ENCODE data around the gene KRTAP19-6. TPM values are rescaled to one million over a fixed set of nuclear protein-coding genes. Genes with fewer than 3 reads are reported as not detected.

KRTAP19-6 gene
- total and polyA plus RNA-seq, 10 of the 15 experiments (the other 5 are each of a cell fraction or from before 2014, with no cell fraction given) = not detected

- no peak for FAIRE-seq
- Histone ChIP-seq H3K27ac (ENCODE audit: control insufficient read depth, insufficient read depth) (no peak within 1 kb of the TSS), H4K20me1 (ENCODE audit: control insufficient read depth, insufficient read depth) (no peaks in the 10 kb centered on the region), H3K27me3 (replicated peaks in 1 of 2; ENCODE audit: control insufficient read depth in 2 of 2, insufficient read depth in 2 of 2, low read length in 1 of 2) (no peaks in the 10 kb centered on the region), H3K4me3 (no peak within 1 kb of the TSS), H3K9ac (ENCODE audit: control insufficient read depth, insufficient read depth, low read length) (no peak within 1 kb of the TSS), H3K36me3 (ENCODE audit: control insufficient read depth in 2 of 2, insufficient read depth in 2 of 2, low read length in 1 of 2) (no peaks in the 10 kb centered on the region), H3K4me2 (ENCODE audit: control insufficient read depth, insufficient read depth) (no peak within 1 kb of the TSS), H2AFZ (ENCODE audit: control insufficient read depth, low read depth, low read length) (no peak within 1 kb of the TSS), H3K4me1 (ENCODE audit: control insufficient read depth, insufficient read depth, low read length) (no peaks in the 10 kb centered on the region), H3K79me2 (ENCODE audit: control insufficient read depth, insufficient read depth, low read length) (no peaks in the 10 kb centered on the region), H3K9me3 (replicated peaks; ENCODE audit: control insufficient read depth, insufficient read depth, low read length) (no peaks in the 10 kb centered on the region; the same call in 2 of the 3 replicates)
- ChIA-PET CTCF (no interaction called here), SMC1A (ENCODE audit: uncharacterized antibody, unreplicated experiment) (no interaction called here), POLR2A (no interaction called here), RAD21 (ENCODE audit: unreplicated experiment) (interaction anchor here (0.6 kb wide), 1 partner anchor 525 kb away, joined by 3 read pairs; no protein-coding TSS in a partner anchor)
- ATAC-seq = no peak
- TF ChIP-seq RCOR1 (conservative IDR thresholded peaks at IDR 0.05; ENCODE audit: low read depth, low read length) (no peak), USF1 (IDR thresholded peaks at IDR 0.05; ENCODE audit: borderline replicate concordance, extremely low read length, insufficient read depth, low read depth, low read length) (no peak), ZNF207 (IDR thresholded peaks at IDR 0.05; ENCODE audit: borderline replicate concordance) (no peak), ZBED1 (IDR thresholded peaks at IDR 0.05; ENCODE audit: borderline replicate concordance) (no peak), SRF (IDR thresholded peaks at IDR 0.05; ENCODE audit: low read depth in 2 of 2, low read length in 2 of 2) (no peak), FOS (IDR thresholded peaks at IDR 0.05; ENCODE audit: borderline replicate concordance, extremely low read depth, insufficient read length) (no peak), HDGF (IDR thresholded peaks at IDR 0.05) (no peak), POLR2AphosphoS2 (IDR thresholded peaks at IDR 0.05; ENCODE audit: low read depth, low read length) (no peak), SPI1 (IDR thresholded peaks at IDR 0.05; ENCODE audit: borderline replicate concordance, insufficient read depth, low read depth, low read length) (no peak), TAF1 (IDR thresholded peaks at IDR 0.05; ENCODE audit: borderline replicate concordance, low read depth, low read length) (no peak), EGR1 (IDR thresholded peaks at IDR 0.05; ENCODE audit: borderline replicate concordance in 1 of 2, low read depth in 2 of 2, low read length in 2 of 2) (no peak), STAT3 (IDR thresholded peaks at IDR 0.05; ENCODE audit: low read depth, low read length) (no peak), ATF7 (IDR thresholded peaks at IDR 0.05; ENCODE audit: low read depth) (no peak), SIN3A (IDR thresholded peaks at IDR 0.05; ENCODE audit: low read depth, low read length) (no peak), FOXK2 (IDR thresholded peaks at IDR 0.05) (no peak), SP1 (IDR thresholded peaks at IDR 0.05; ENCODE audit: low read depth, low read length) (no peak), CBX3 (IDR thresholded peaks at IDR 0.05; ENCODE audit: borderline replicate concordance, low read depth) (no peak)
- in situ Hi-C loops (cut with MboI) (no loop called here), intact Hi-C loops (cut with micrococcal nuclease; ENCODE audit: unreplicated experiment) (no loop called here)
- BruUV-seq (replicated peaks) = no TSS peak
- no peak for DNase-seq (ENCODE audit: low read depth, low spot score)
- 3% methylated on average over 2 of the region's 2 CpGs for WGBS (ENCODE audit: insufficient coverage, insufficient replicate concordance, low lambda C conversion rate, missing lambda C conversion rate)
Measured at GRCh38 chr21:30561264-30561895, 19.7 kb upstream of the KRTAP19-6 start, which contains the start of gene KRTAP19-7. KRTAP19-7 (minus strand) TSS chr21:30561314; CDS start chr21:30561289, 25 bp downstream.

Measured in GM12878 (cell line).